A549 (cell line): ENCODE results near the gene LGR6.

Source experiments
- CTCF ChIP-seq: fragments of >200 bp; sonication (Bioruptor Twin); formaldehyde crosslinking; IDR thresholded peaks from 3 replicates; pipeline ENCODE4 v1.5.1; 2016
- ESRRA ChIP-seq: fragments of 150-350 bp; IDR thresholded peaks from 2 replicates; pipeline ENCODE4 v1.6.1; 2014; ENCODE audit warnings: mild to moderate bottlenecking, low read length, borderline replicate concordance
- MAX ChIP-seq: IDR thresholded peaks from 2 replicates; pipeline ENCODE4 v1.6.1; 2012
- POLR2AphosphoS2 ChIP-seq: conservative IDR thresholded peaks from 2 replicates; pipeline ENCODE4 v1.6.1; 2012; ENCODE audit warnings: low read length, improper control_type of control experiment, inconsistent platforms

- TF ChIP-seq POLR2AphosphoS2 (no peak), MAX (no peak), CTCF (no peak), ESRRA (no peak)
These were observed 41.5 kb downstream of the LGR6 start for GRCh38 chr1:202235003-202235660.
